IgD-negative memory B cell (primary cell): ENCODE measurements around the gene YWHAB. TPM values are rescaled to one million over a fixed set of nuclear protein-coding genes. Genes with fewer than 3 reads are reported as not detected.

Experiments used
- H3K27ac Mint-ChIP-seq, 3 donors: one replicate each; pipeline ENCODE4 v1.8.0; 2020 to 2022; ENCODE audit warnings: mild to moderate bottlenecking in 3 of 3, mixed read lengths in 3 of 3, moderate library complexity in 1 of 3
- H3K27me3 Mint-ChIP-seq: one replicate; pipeline ENCODE4 v1.8.0; 2021; ENCODE audit warnings: mixed read lengths
- H3K36me3 Mint-ChIP-seq: one replicate; pipeline ENCODE4 v1.8.0; 2020; ENCODE audit warnings: mild to moderate bottlenecking, mixed read lengths
- H3K4me1 Mint-ChIP-seq, 3 donors: one replicate each; pipeline ENCODE4 v1.8.0; 2020 to 2022; ENCODE audit warnings: mixed read lengths in 3 of 3, mild to moderate bottlenecking in 1 of 3
- H3K4me3 Mint-ChIP-seq, 4 donors: one replicate each; pipeline ENCODE4 v1.8.0; 2020 to 2022; ENCODE audit warnings: mild to moderate bottlenecking in 4 of 4, mixed read lengths in 4 of 4, moderate library complexity in 3 of 4
- H3K9me3 Mint-ChIP-seq, 3 donors: one replicate each; pipeline ENCODE4 v1.8.0; 2020 to 2021; ENCODE audit warnings: mixed read lengths in 3 of 3, mild to moderate bottlenecking in 1 of 3
- polyA plus RNA-seq: library from polyadenylated mRNA; unstranded; fragments of 300-500 nt; fragmentation: Illumina TruSeq; gene quantifications from one replicate; pipeline ENCODE4 v1.2.3, GENCODE V29; 2021

YWHAB gene
- polyA plus RNA-seq, 1 donor from 2014 or later = 505 TPM

- H3K9me3 Mint-ChIP-seq = no peaks in the 10 kb centered on the region
- no peak overlapping the region for H3K27ac Mint-ChIP-seq
- H3K4me3 Mint-ChIP-seq = no peak overlapping the region
- peaks cover 1 to 5% (median 2%) of the 10 kb centered on the region in 3 donors for H3K4me1 Mint-ChIP-seq
- no peaks in the 10 kb centered on the region for H3K27me3 Mint-ChIP-seq
- peaks cover 4% of the 10 kb centered on the region for H3K36me3 Mint-ChIP-seq
Measured at GRCh38 chr20:44943828-44944227, 58.3 kb downstream of the YWHAB start.

GRCh38 chr20:44945261-44945660, 59.8 kb downstream of the YWHAB start:
- Mint-ChIP-seq H3K27ac (no peak overlapping the region), H3K4me3 (no peak overlapping the region), H3K27me3 (no peaks in the 10 kb centered on the region), H3K4me1 (peaks cover 1 to 5% (median 4%) of the 10 kb centered on the region in 3 donors), H3K36me3 (peaks cover 2% of the 10 kb centered on the region), H3K9me3 (no peaks in the 10 kb centered on the region)

GRCh38 chr20:44946271-44946852, 60.9 kb downstream of the YWHAB start:
- Mint-ChIP-seq H3K4me1 (peaks cover 0 to 5% (median 4%) of the 10 kb centered on the region in 3 donors), H3K4me3 (no peak overlapping the region), H3K36me3 (no peaks in the 10 kb centered on the region), H3K27ac (no peak overlapping the region), H3K27me3 (no peaks in the 10 kb centered on the region), H3K9me3 (no peaks in the 10 kb centered on the region)

- H3K27ac Mint-ChIP-seq = no peak overlapping the region
- no peak overlapping the region for H3K4me3 Mint-ChIP-seq
- peaks cover 4 to 13% (median 13%) of the 10 kb centered on the region in 3 donors for H3K4me1 Mint-ChIP-seq
- no peaks in the 10 kb centered on the region for H3K9me3 Mint-ChIP-seq
- no peaks in the 10 kb centered on the region for H3K27me3 Mint-ChIP-seq
- peaks cover 3% of the 10 kb centered on the region for H3K36me3 Mint-ChIP-seq
Measured at GRCh38 chr20:44948107-44948506, 62.6 kb downstream of the YWHAB start.

- Mint-ChIP-seq H3K27me3 (no peaks in the 10 kb centered on the region), H3K4me3 (no peak overlapping the region), H3K27ac (peak overlapping the region in 1 of 3 donors; percentile 45), H3K4me1 (peaks cover 7 to 17% (median 17%) of the 10 kb centered on the region in 3 donors), H3K36me3 (peaks cover 3% of the 10 kb centered on the region), H3K9me3 (no peaks in the 10 kb centered on the region)
Measured at GRCh38 chr20:44948513-44948912, 63.0 kb downstream of the YWHAB start.

- Mint-ChIP-seq H3K27ac (peak overlapping the region in 1 of 3 donors; percentile 69), H3K27me3 (no peaks in the 10 kb centered on the region), H3K36me3 (peaks cover 6% of the 10 kb centered on the region), H3K4me1 (peaks cover 19 to 31% (median 25%) of the 10 kb centered on the region in 3 donors), H3K9me3 (no peaks in the 10 kb centered on the region), H3K4me3 (no peak overlapping the region)
Measured at GRCh38 chr20:44950368-44950767, 64.9 kb downstream of the YWHAB start.

- Mint-ChIP-seq H3K27me3 (no peaks in the 10 kb centered on the region), H3K36me3 (peaks cover 6% of the 10 kb centered on the region), H3K9me3 (no peaks in the 10 kb centered on the region), H3K4me1 (peaks cover 27 to 46% (median 31%) of the 10 kb centered on the region in 3 donors), H3K4me3 (peak overlapping the region in 2 of 4 donors; percentile 50 to 63), H3K27ac (peak overlapping the region in 2 of 3 donors; percentile 86 to 93)
Measured at GRCh38 chr20:44952731-44953130, 67.2 kb downstream of the YWHAB start.

- Mint-ChIP-seq H3K36me3 (peaks cover 6% of the 10 kb centered on the region), H3K27ac (no peak overlapping the region)
Measured at GRCh38 chr20:44954211-44954610, 68.7 kb downstream of the YWHAB start.

GRCh38 chr20:44955270-44955669, 69.8 kb downstream of the YWHAB start:
- Mint-ChIP-seq H3K4me3 (peak overlapping the region; percentile 46 to 90 (median 76)), H3K27me3 (no peaks in the 10 kb centered on the region), H3K27ac (peak overlapping the region; percentile 57 to 88 (median 85)), H3K36me3 (peaks cover 6% of the 10 kb centered on the region), H3K4me1 (peaks cover 45 to 63% (median 47%) of the 10 kb centered on the region in 3 donors), H3K9me3 (no peaks in the 10 kb centered on the region)

More at GRCh38 chr20:44954211-44954610, 68.7 kb downstream of the YWHAB start:
- no peak overlapping the region for H3K4me3 Mint-ChIP-seq
- no peaks in the 10 kb centered on the region for H3K9me3 Mint-ChIP-seq
- H3K27me3 Mint-ChIP-seq = no peaks in the 10 kb centered on the region
- peaks cover 39 to 61% (median 41%) of the 10 kb centered on the region in 3 donors for H3K4me1 Mint-ChIP-seq

GRCh38 chr20:44956410-44956809, 70.9 kb downstream of the YWHAB start:
- H3K4me1 Mint-ChIP-seq = peaks cover 49 to 70% (median 56%) of the 10 kb centered on the region in 3 donors
- peaks cover 6% of the 10 kb centered on the region for H3K36me3 Mint-ChIP-seq
- H3K4me3 Mint-ChIP-seq = no peak overlapping the region
- H3K27me3 Mint-ChIP-seq = no peaks in the 10 kb centered on the region
- no peaks in the 10 kb centered on the region for H3K9me3 Mint-ChIP-seq
- peak overlapping the region in 2 of 3 donors; percentile 57 to 80 for H3K27ac Mint-ChIP-seq

Other genes with a start within 250 kb of the YWHAB start
- 10.5 TPM for gene ADA, start 234.0 kb upstream of the YWHAB start, polyA plus RNA-seq
- not detected for gene CCN5, start 170.3 kb upstream of the YWHAB start, polyA plus RNA-seq
- not detected for gene KCNK15, start 139.8 kb upstream of the YWHAB start, polyA plus RNA-seq
- gene RIMS4, start 75.2 kb upstream of the YWHAB start, polyA plus RNA-seq = not detected
- 3.4 TPM for gene PABPC1L, start 24.4 kb downstream of the YWHAB start, polyA plus RNA-seq
- gene TOMM34, start 74.7 kb downstream of the YWHAB start, polyA plus RNA-seq = 33.0 TPM
- 131 TPM for gene STK4, start 80.8 kb downstream of the YWHAB start, polyA plus RNA-seq
- not detected for gene KCNS1, start 215.4 kb downstream of the YWHAB start, polyA plus RNA-seq
- not detected for gene WFDC5, start 229.5 kb downstream of the YWHAB start, polyA plus RNA-seq
- gene WFDC12, start 238.8 kb downstream of the YWHAB start, polyA plus RNA-seq = not detected